DND-41 (cell line): Measurements from ENCODE around the gene ACOXL.

Source experiments
- CTCF ChIP-seq: IDR thresholded peaks from 2 replicates; pipeline ENCODE4 v1.5.1; 2012; ENCODE audit warnings: borderline replicate concordance, low read length, moderate library complexity, mild to moderate bottlenecking; ENCODE audit not compliant: poor library complexity, severe bottlenecking; ENCODE audit errors: extremely low read depth
- EZH2 ChIP-seq: IDR thresholded peaks from 3 replicates; pipeline ENCODE4 v1.6.1; 2012; ENCODE audit warnings: borderline replicate concordance, low read depth, mild to moderate bottlenecking, moderate library complexity, low read length, inconsistent platforms; ENCODE audit not compliant: severe bottlenecking

DNA sequence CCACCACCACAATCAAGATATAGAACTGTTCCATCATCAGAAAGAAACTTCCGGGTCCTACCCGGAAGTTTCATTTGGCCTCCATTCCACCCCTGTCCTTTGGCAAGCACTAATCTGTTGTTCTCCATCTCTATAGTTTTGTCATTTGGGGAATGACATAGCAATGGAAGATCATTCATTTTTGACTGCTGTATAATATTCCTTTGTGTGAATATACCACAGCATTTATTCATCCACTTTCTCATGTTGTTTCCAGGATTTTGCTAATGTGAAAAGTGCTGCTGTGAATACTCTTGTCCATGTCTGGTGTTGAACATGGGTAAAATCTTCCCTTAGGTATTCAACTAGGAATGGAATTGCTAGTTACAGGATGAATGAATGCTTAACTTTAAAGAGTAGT lies 53.1 kb downstream of the ACOXL start:
- TF ChIP-seq CTCF (no peak), EZH2 (no peak)
